HG02981 (cell line): Measurements from ENCODE around the gene PDXDC1.
A peak's percentile ranks its signal among the peaks of the same experiment; 100 is the strongest.
"Not testable (repeated sequence)": the region's sequence is repeated elsewhere in the genome, so short reads cannot be mapped to it uniquely, and the experiment has no call there.

Source experiments
- ATAC-seq: cut with Tn5 transposase; IDR thresholded peaks from one replicate; pipeline ENCODE4 v1.9.1; 2021; ENCODE audit warnings: mild to moderate bottlenecking, moderate library complexity; ENCODE audit not compliant: unreplicated experiment

PDXDC1 gene

GRCh38 chr16:14973785-14974322 lies 972 bp upstream of the PDXDC1 start:
- ATAC-seq: not testable (repeated sequence)

GRCh38 chr16:14974331-14974655 lies 533 bp upstream of the PDXDC1 start:
- ATAC-seq: not testable (repeated sequence)

GRCh38 chr16:14975418-14976194 lies 780 bp downstream of the PDXDC1 start:
- peak; percentile 24 for ATAC-seq

GRCh38 chr16:14976971-14977736 lies 2.3 kb downstream of the PDXDC1 start:
- ATAC-seq: not testable (repeated sequence)

GRCh38 chr16:14978281-14978680 lies 3.5 kb downstream of the PDXDC1 start:
- not testable (repeated sequence) for ATAC-seq

GRCh38 chr16:14978908-14979307 lies 4.1 kb downstream of the PDXDC1 start:
- ATAC-seq: not testable (repeated sequence)

- not testable (repeated sequence) for ATAC-seq
Observed at GRCh38 chr16:14981234-14981633, 6.4 kb downstream of the PDXDC1 start.

GRCh38 chr16:14982521-14982920 lies 7.7 kb downstream of the PDXDC1 start:
- ATAC-seq: not testable (repeated sequence)

- not testable (repeated sequence) for ATAC-seq
Observed at GRCh38 chr16:14988092-14988491, 13.3 kb downstream of the PDXDC1 start.

- not testable (repeated sequence) for ATAC-seq
Observed at GRCh38 chr16:14988661-14989191, 13.9 kb downstream of the PDXDC1 start.

GRCh38 chr16:14989291-14990281 lies 14.8 kb downstream of the PDXDC1 start:
- ATAC-seq: not testable (repeated sequence)

- not testable (repeated sequence) for ATAC-seq
Observed at GRCh38 chr16:14993277-14994151, 18.7 kb downstream of the PDXDC1 start.

- not testable (repeated sequence) for ATAC-seq
Observed at GRCh38 chr16:14996702-14997101, 21.9 kb downstream of the PDXDC1 start.

GRCh38 chr16:14998300-14998699 lies 23.5 kb downstream of the PDXDC1 start:
- not testable (repeated sequence) for ATAC-seq

- not testable (repeated sequence) for ATAC-seq
Observed at GRCh38 chr16:14999845-15000244, 25.0 kb downstream of the PDXDC1 start.

- not testable (repeated sequence) for ATAC-seq
Observed at GRCh38 chr16:15002448-15002847, 27.6 kb downstream of the PDXDC1 start.

GRCh38 chr16:15005357-15006132 lies 30.7 kb downstream of the PDXDC1 start:
- not testable (repeated sequence) for ATAC-seq

- not testable (repeated sequence) for ATAC-seq
Observed at GRCh38 chr16:15008647-15009046, 33.8 kb downstream of the PDXDC1 start.
